Keratinocyte (primary cell): ENCODE results near the gene CREB5. TPM values are rescaled to one million over a fixed set of nuclear protein-coding genes. Genes with fewer than 3 reads are reported as not detected.

Experiments used
- DNase-seq: peaks from one replicate; pipeline ENCODE4 v3.0.0-alpha.2; 2011; ENCODE audit warnings: low read depth, missing footprints, low spot score
- FAIRE-seq: peaks from 2 replicates; lab custom pipeline; 2011; peaks lifted over from hg19 to GRCh38; lab: Jason Lieb, UNC
- H2AFZ ChIP-seq: 2 replicates; pipeline ENCODE4 v1.6.0; 2012; ENCODE audit warnings: low read length, control low read depth, inconsistent platforms; ENCODE audit not compliant: control insufficient read depth
- H3K27ac ChIP-seq: 2 replicates; pipeline ENCODE4 v1.5.1; 2011; ENCODE audit warnings: low read length; ENCODE audit not compliant: control insufficient read depth, insufficient read depth
- H3K27me3 ChIP-seq: 3 replicates; pipeline ENCODE4 v1.6.0; 2011; ENCODE audit warnings: low read length; ENCODE audit not compliant: control insufficient read depth, insufficient read depth; ENCODE audit errors: extremely low read depth
- H3K36me3 ChIP-seq, 2 experiments: 2 replicates in 1 of 2; 3 replicates in 1 of 2; pipeline ENCODE4 v1.5.1; 2011; ENCODE audit warnings: low read length in 2 of 2, mild to moderate bottlenecking in 1 of 2; ENCODE audit not compliant: control insufficient read depth in 2 of 2, insufficient read depth in 2 of 2; ENCODE audit errors: extremely low read depth in 1 of 2
- H3K4me1 ChIP-seq: 3 replicates; pipeline ENCODE4 v1.5.1; 2011; ENCODE audit warnings: low read length; ENCODE audit not compliant: control insufficient read depth, insufficient read depth; ENCODE audit errors: extremely low read depth
- H3K4me2 ChIP-seq: 3 replicates; pipeline ENCODE4 v1.6.0; 2011; ENCODE audit warnings: low read depth, low read length; ENCODE audit not compliant: control insufficient read depth, insufficient read depth; ENCODE audit errors: extremely low read depth
- H3K4me3 ChIP-seq, 3 experiments: fragments of 200-600 bp in 1 of 3; sonication (generic) in 1 of 3; 2 replicates in 2 of 3; 3 replicates in 1 of 3; pipeline ENCODE4 v1.5.1; 2011 to 2016; ENCODE audit warnings: low read length in 3 of 3, mild to moderate bottlenecking in 3 of 3, control low read depth in 2 of 3, inconsistent platforms in 1 of 3, low read depth in 1 of 3, mixed read lengths in 1 of 3, mixed run types in 1 of 3, moderate library complexity in 1 of 3; ENCODE audit not compliant: control insufficient read depth in 2 of 3, insufficient read depth in 2 of 3; ENCODE audit errors: extremely low read depth in 1 of 3
- H3K79me2 ChIP-seq: 2 replicates; pipeline ENCODE4 v1.6.0; 2012; ENCODE audit warnings: low read length; ENCODE audit not compliant: control insufficient read depth, insufficient read depth
- H3K9ac ChIP-seq: 3 replicates; pipeline ENCODE4 v1.6.0; 2011; ENCODE audit warnings: low read length; ENCODE audit not compliant: control insufficient read depth, insufficient read depth; ENCODE audit errors: extremely low read depth
- H3K9me1 ChIP-seq: 3 replicates; pipeline ENCODE4 v1.6.0; 2011; ENCODE audit warnings: low read length; ENCODE audit not compliant: control insufficient read depth, insufficient read depth; ENCODE audit errors: extremely low read depth
- H3K9me3 ChIP-seq: 2 replicates; pipeline ENCODE4 v1.5.1; 2012; ENCODE audit warnings: low read depth, low read length; ENCODE audit not compliant: control insufficient read depth
- H4K20me1 ChIP-seq: 3 replicates; pipeline ENCODE4 v1.6.0; 2011; ENCODE audit warnings: low read length; ENCODE audit not compliant: control insufficient read depth, insufficient read depth; ENCODE audit errors: extremely low read depth
- CTCF ChIP-seq, 3 experiments: IDR thresholded peaks in 1 of 3; conservative IDR thresholded peaks in 1 of 3; optimal IDR thresholded peaks in 1 of 3; 2 replicates in 2 of 3; 3 replicates in 1 of 3; pipeline versions ENCODE3 to v1.5.1; 2011; ENCODE audit warnings: low read length in 3 of 3, mild to moderate bottlenecking in 3 of 3, moderate library complexity in 2 of 3, control low read depth in 1 of 3, inconsistent platforms in 1 of 3; ENCODE audit not compliant: insufficient read depth in 2 of 3; ENCODE audit errors: extremely low read depth in 1 of 3
- EZH2 ChIP-seq: IDR thresholded peaks from one replicate; pipeline ENCODE4 v1.6.1; 2012; ENCODE audit warnings: inconsistent platforms, mild to moderate bottlenecking, low read length, moderate library complexity
- dilution Hi-C: fragments of 300-500 bp; cut with MboI; formaldehyde crosslinking; loops from one replicate; pipeline ENCODE4 v1.7.0; 2020; ENCODE audit warnings: low sequenced_read_pairs; ENCODE audit not compliant: extremely low pct_ligation_motif_present
- polyA plus RNA-seq, 5 experiments: library from polyadenylated mRNA; depleted of rRNA in 3 of 5; stranded (reverse) in 3 of 5; stranded (forward) in 1 of 5; unstranded in 1 of 5; fragments of >200 nt; gene quantifications; 1 replicate in 1 of 5; 2 replicates in 3 of 5; 3 replicates in 1 of 5; pipeline versions ENCODE4 v1.2.1 to v1.2.3, GENCODE V29; 2011 to 2012; ENCODE audit warnings: missing spikeins in 2 of 5, low read depth in 1 of 5, low replicate concordance in 1 of 5

CREB5 gene
- polyA plus RNA-seq, 1 donor (not counting 4 experiments of a cell fraction or from before 2014, with no cell fraction given) = 7.9 TPM

DNA sequence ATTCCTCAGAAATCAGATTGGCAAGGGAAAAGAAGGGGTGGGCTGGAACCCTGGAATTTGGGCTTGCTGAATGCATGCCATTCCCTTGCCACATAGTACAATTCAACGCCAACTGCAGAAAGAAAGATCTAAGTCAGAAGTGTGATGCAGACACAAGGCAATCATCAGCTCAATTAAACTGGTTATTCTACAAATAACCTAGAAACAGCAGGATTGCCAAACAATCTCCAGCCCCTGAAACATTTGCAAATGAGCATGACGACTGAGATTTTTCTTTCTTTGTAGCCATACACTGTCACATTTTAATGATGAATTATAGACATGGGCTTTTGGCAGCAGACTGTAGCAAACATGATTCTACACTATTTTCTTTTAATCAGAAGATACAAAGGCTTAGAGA, 16.5 kb upstream of the CREB5 start:
- Histone ChIP-seq H3K9me1 (no peaks in the 10 kb centered on the region), H3K27me3 (no peaks in the 10 kb centered on the region), H3K4me3 (no peak overlapping the region), H3K36me3 (no peaks in the 10 kb centered on the region), H4K20me1 (no peaks in the 10 kb centered on the region), H3K9ac (no peak overlapping the region), H3K79me2 (no peaks in the 10 kb centered on the region), H2AFZ (no peak overlapping the region), H3K27ac (no peak overlapping the region), H3K4me1 (peaks cover 4% of the 10 kb centered on the region), H3K9me3 (no peaks in the 10 kb centered on the region), H3K4me2 (no peak overlapping the region)
- dilution Hi-C loops = no loop called here
- TF ChIP-seq EZH2 (no peak), CTCF (optimal IDR thresholded peaks at IDR 0.05 in 1 of 3, IDR thresholded peaks at IDR 0.05 in 1 of 3, conservative IDR thresholded peaks at IDR 0.05 in 1 of 3; ENCODE audit: extremely low read depth in 1 of 3, insufficient read depth in 2 of 3, low read length in 3 of 3) (no peak)
- no peak for FAIRE-seq
- DNase-seq = no peak

DNA sequence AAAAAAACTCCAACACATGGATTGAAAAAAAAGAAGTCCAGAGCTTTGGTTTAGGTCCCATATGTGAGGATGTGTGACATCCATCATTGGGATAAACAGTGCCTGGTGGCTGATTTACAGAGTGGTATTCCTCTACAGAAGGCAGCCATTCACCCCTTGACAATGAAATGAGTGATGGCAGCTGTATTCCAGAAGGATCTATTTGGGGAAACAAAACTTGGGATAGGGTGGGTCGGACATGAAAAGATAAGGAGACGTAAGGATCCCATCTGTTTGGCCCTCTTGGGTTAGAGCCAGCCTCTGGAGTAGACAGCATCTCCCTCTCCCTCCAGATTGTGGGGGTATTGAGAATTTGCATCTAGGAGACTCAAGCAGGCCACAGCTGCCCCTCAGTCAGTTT, 15.2 kb upstream of the CREB5 start:
- no peak overlapping the region for H3K4me3 ChIP-seq
- dilution Hi-C loops = no loop called here
- FAIRE-seq = no peak

More for the DNA sequence above, 15.2 kb upstream of the CREB5 start:
- Histone ChIP-seq H3K9me1 (no peaks in the 10 kb centered on the region), H4K20me1 (no peaks in the 10 kb centered on the region), H3K9me3 (no peaks in the 10 kb centered on the region), H3K79me2 (no peaks in the 10 kb centered on the region), H3K36me3 (no peaks in the 10 kb centered on the region), H3K27ac (no peak overlapping the region), H3K27me3 (no peaks in the 10 kb centered on the region), H3K9ac (no peak overlapping the region), H3K4me1 (peaks cover 4% of the 10 kb centered on the region), H3K4me2 (no peak overlapping the region), H2AFZ (no peak overlapping the region)
- TF ChIP-seq CTCF (optimal IDR thresholded peaks at IDR 0.05 in 1 of 3, IDR thresholded peaks at IDR 0.05 in 1 of 3, conservative IDR thresholded peaks at IDR 0.05 in 1 of 3; ENCODE audit: extremely low read depth in 1 of 3, insufficient read depth in 2 of 3, low read length in 3 of 3) (no peak), EZH2 (no peak)
- no peak for DNase-seq
